ENCODE results near the gene CCDC57.

- no peak for TF ChIP-seq CTCF (IDR thresholded peaks at IDR 0.05; ENCODE audit: insufficient read depth, low read length, poor library complexity, severe bottlenecking)
- TF ChIP-seq EZH2phosphoT487 (conservative IDR thresholded peaks at IDR 0.05; ENCODE audit: low read length) = no peak
These were observed 115.9 kb downstream of the CCDC57 start for GRCh38 chr17:82096709-82097183.

All from SU-DHL-6 (cell line).